Measurements from ENCODE around the gene AMBP.

The AMBP gene

GRCh38 chr9:114054191-114054690 lies 23.9 kb downstream of the AMBP start:
- CTCF ChIA-PET = interaction anchor here (0.9 to 1.1 kb wide), 2 partner anchors 28 to 30 kb away, joined by 3 read pairs; no protein-coding TSS in a partner anchor
- POLR2A ChIA-PET = no interaction called here
- DNase-seq (ENCODE audit: low read depth, low spot score) = no peak
- no peak for TF ChIP-seq CTCF (IDR thresholded peaks at IDR 0.05; ENCODE audit: insufficient read depth, low read length, missing control alignments)
- no peak overlapping the region for H3K4me3 ChIP-seq (ENCODE audit: low read depth, low read length)

GRCh38 chr9:114053246-114054005 lies 24.7 kb downstream of the AMBP start:
- no peak for DNase-seq (ENCODE audit: low read depth, low spot score)
- CTCF ChIA-PET = interaction anchor here (1.1 to 1.5 kb wide), 3 partner anchors 29 to 246 kb away, joined by 3 to 4 read pairs (median 3); no protein-coding TSS in a partner anchor
- no peak overlapping the region for H3K4me3 ChIP-seq (ENCODE audit: low read depth, low read length)
- no peak for TF ChIP-seq CTCF (IDR thresholded peaks at IDR 0.05; ENCODE audit: insufficient read depth, low read length, missing control alignments)
- POLR2A ChIA-PET = no interaction called here

GRCh38 chr9:114051706-114052105 lies 26.4 kb downstream of the AMBP start:
- CTCF ChIA-PET = interaction anchor here (1.1 to 2.6 kb wide), 5 partner anchors 8 to 244 kb away, joined by 3 to 10 read pairs (median 4); no protein-coding TSS in a partner anchor
- H3K4me3 ChIP-seq (ENCODE audit: low read depth, low read length) = no peak overlapping the region
- DNase-seq (ENCODE audit: low read depth, low spot score) = no peak
- TF ChIP-seq CTCF (IDR thresholded peaks at IDR 0.05; ENCODE audit: insufficient read depth, low read length, missing control alignments) = no peak
- POLR2A ChIA-PET = no interaction called here

- CTCF ChIA-PET = interaction anchor here (1.1 to 2.6 kb wide), 3 partner anchors 8 to 31 kb away, joined by 3 to 10 read pairs (median 5); no protein-coding TSS in a partner anchor
- DNase-seq (ENCODE audit: low read depth, low spot score) = no peak
Measured at GRCh38 chr9:114051281-114051680, 26.8 kb downstream of the AMBP start.

GRCh38 chr9:114050646-114051045 lies 27.5 kb downstream of the AMBP start:
- ChIA-PET CTCF (interaction anchor here (0.5 to 2.6 kb wide), 3 partner anchors 9 to 742 kb away, joined by 4 to 10 read pairs (median 5); no protein-coding TSS in a partner anchor), POLR2A (no interaction called here)
- TF ChIP-seq CTCF (IDR thresholded peaks at IDR 0.05; ENCODE audit: insufficient read depth, low read length, missing control alignments) = no peak
- H3K4me3 ChIP-seq (ENCODE audit: low read depth, low read length) = no peak overlapping the region
- DNase-seq (ENCODE audit: low read depth, low spot score) = no peak

More at GRCh38 chr9:114051281-114051680, 26.8 kb downstream of the AMBP start:
- TF ChIP-seq CTCF (IDR thresholded peaks at IDR 0.05; ENCODE audit: insufficient read depth, low read length, missing control alignments) = no peak
- H3K4me3 ChIP-seq (ENCODE audit: low read depth, low read length) = no peak overlapping the region
- POLR2A ChIA-PET = no interaction called here

- H3K4me3 ChIP-seq (ENCODE audit: low read depth, low read length) = no peak overlapping the region
- no peak for DNase-seq (ENCODE audit: low read depth, low spot score)
- POLR2A ChIA-PET = no interaction called here
- CTCF ChIA-PET = interaction anchor here (0.5 to 2.6 kb wide), 2 partner anchors 32 to 741 kb away, joined by 4 to 10 read pairs; no protein-coding TSS in a partner anchor
- no peak for TF ChIP-seq CTCF (IDR thresholded peaks at IDR 0.05; ENCODE audit: insufficient read depth, low read length, missing control alignments)
Measured at GRCh38 chr9:114050226-114050568, 27.9 kb downstream of the AMBP start.
